ENCODE data around the gene C16orf46.

The C16orf46 gene

DNA sequence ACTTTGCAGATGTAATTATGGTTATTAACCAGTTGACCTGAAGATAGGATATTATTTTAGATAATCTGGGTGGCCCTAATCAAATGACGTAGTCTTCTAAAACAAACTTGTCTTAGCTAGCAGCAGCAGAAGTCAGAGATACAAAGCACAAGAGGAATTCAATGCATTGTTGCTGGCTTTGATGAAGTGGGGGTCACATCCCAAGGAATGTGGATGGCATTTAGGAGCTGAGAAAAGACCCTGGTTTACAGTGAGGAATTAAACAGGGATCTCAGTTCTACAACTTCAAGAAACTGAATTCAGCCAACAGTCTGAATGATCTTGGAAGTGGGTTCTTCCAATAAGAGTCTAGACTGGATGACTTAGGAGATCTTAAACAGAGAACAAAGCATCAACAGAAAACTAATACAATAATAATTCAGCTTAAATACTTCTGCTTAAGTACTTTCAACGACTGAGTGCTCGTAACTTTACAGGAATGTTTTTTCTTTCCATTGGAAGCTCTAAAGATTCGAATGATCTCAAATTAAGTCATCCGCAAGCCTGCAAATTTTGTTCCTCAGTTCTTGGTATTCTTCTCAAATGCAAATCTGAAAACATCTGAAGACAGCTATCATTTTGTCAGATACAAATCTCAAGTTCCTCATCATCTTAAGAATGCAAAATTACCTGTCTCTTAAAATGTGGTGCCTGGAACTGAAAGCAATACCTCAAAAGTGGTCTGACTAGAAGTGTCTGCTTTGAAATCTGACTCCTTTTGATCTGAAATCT lies 3.3 kb downstream of the C16orf46 start:
- no peak for DNase-seq

GRCh38 chr16:81071805-81072204 lies 5.2 kb downstream of the C16orf46 start:
- DNase-seq, result peak; percentile 55

DNA sequence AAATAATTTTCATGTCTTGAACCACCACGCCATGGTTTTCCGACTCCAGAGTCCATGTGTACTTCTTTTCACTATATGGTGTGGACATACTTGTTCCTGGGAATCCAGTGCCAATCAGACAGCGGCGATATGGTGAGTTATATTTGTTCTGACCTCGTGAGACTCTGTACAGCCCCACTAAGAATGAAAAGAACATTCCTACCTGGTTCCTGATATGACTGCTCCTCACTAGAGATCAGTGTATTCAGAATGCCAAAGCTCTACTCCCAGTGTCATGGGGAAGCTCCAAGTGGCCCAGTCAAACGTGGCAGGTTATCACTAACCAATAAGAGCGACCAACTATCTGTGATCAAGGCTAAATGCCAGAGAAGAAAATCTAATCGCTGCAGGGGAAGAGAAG lies 6.1 kb downstream of the C16orf46 start:
- no peak for DNase-seq

GRCh38 chr16:81069063-81069462 lies 8.0 kb downstream of the C16orf46 start:
- no peak for DNase-seq

- DNase-seq, result no peak
Observed at GRCh38 chr16:81067166-81067565, 9.9 kb downstream of the C16orf46 start.

- no peak for DNase-seq
Observed at GRCh38 chr16:81066681-81067080, 10.4 kb downstream of the C16orf46 start.

DNA sequence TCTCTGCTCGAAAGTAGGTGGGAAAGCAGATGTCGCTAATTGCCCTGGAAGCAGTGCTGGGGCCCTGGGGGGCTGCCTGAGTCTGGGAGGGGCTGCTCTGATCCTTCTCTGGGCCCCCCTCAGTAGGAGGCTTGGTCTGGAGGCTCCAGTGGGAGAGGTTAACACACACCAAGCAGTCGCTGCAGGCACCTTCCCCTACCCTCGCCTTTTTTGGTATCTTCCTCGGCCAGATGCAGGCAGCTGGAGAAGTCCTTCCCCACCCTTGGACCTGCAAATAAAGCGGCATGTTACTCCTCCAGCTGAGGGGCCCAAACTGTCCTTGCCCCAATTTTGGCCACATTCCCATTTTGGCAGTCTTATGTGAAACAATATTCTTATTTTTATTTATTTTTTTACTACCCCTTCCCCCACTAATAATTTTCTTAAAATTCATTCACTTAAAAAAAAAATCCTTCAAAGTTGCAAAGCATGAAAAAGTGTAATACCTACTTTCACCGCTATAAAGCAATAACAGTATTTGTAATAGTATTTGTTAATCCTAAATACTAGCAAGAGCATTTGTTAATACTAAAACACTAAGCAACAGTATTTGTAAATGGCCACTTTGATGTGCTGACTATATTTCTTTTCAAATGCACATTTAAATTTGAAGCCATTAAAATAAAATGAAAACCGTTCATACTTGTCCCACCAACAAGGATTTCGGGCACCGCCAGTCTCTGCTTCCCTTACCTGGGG lies 15.0 kb downstream of the C16orf46 start:
- DNase-seq, result no peak

GRCh38 chr16:81061307-81061640 lies 15.8 kb downstream of the C16orf46 start:
- no peak for DNase-seq

DNA sequence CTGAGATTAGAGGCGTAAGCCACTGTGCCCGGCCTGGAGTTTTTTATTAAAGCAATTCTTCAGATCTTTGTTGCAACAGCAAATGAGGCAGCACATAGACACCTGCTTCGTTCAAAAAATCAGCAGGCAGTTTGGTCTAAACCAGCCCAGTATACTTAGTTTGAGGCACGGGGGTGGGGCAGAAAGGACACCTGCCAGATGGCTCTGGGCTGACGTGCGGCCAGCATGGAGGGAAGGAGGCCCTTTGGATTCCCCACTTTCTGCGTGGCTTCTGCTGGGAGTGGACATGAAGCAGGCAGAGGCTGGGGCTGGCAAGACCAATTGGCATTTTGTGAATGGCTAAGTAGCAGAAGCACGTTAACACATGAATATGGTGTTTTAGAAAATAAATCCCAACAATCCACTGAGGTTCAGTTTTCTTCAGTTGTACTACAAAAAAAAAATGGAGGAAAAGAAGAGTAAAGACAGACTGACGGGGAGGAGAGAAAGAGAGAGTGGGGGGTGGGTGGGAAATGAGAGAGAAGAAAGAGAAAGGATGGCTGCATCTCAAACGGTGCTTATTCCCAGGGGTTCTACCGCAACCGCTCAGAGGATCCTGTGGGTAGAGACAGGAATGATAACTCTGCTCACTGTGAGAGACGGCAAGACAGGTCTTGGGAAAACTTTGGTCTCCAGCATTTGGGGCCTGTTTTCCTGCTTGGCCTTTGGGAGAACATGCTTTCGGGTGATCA lies 16.3 kb downstream of the C16orf46 start:
- no peak for DNase-seq

DNA sequence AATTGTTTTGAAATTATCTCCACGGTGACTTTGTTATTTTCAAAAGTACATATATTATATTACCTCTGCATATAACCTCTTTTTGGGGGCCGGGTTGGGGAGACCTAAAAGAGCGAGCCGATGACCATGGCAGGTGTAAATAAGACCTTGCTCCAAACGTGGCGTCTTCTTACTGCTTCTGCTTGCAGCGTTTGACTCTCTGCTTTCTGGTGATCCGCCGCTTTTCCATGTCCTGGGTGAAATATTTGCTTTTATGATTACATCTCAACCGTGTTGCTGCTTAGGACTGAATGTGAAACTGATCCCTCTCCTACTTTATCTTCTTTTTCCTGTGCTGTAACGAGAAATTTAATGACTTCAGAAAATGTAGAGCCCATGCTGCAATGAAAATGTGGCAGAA lies 23.3 kb downstream of the C16orf46 start:
- no peak for DNase-seq

GRCh38 chr16:81042821-81043220 lies 34.2 kb downstream of the C16orf46 start:
- no peak for DNase-seq

GRCh38 chr16:81041696-81042095 lies 35.3 kb downstream of the C16orf46 start:
- no peak for DNase-seq

- DNase-seq, result no peak
Observed at GRCh38 chr16:81040842-81041241, 36.2 kb downstream of the C16orf46 start.

DNA sequence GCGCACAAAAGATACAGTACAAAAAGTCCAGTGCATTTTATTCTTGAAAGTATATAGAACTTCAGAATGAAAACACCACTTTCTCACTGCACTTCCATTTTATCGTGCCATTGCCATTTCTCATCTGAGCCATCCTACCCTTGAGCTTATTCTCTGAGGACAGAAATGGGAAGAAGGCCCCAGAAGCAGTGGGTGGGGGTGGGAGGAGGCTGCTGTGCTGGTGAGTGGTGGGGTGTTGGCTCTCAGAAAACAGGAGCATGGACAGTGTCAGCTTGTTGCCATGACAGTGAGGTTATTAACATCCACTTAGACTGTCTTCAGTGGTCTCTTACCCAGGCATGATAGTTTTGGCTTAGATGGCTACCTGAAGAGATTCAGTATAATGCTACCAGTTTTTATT lies 36.9 kb downstream of the C16orf46 start:
- DNase-seq, result no peak

GRCh38 chr16:81036751-81037350 lies 40.2 kb downstream of the C16orf46 start:
- DNase-seq, result peak; percentile 6

DNA sequence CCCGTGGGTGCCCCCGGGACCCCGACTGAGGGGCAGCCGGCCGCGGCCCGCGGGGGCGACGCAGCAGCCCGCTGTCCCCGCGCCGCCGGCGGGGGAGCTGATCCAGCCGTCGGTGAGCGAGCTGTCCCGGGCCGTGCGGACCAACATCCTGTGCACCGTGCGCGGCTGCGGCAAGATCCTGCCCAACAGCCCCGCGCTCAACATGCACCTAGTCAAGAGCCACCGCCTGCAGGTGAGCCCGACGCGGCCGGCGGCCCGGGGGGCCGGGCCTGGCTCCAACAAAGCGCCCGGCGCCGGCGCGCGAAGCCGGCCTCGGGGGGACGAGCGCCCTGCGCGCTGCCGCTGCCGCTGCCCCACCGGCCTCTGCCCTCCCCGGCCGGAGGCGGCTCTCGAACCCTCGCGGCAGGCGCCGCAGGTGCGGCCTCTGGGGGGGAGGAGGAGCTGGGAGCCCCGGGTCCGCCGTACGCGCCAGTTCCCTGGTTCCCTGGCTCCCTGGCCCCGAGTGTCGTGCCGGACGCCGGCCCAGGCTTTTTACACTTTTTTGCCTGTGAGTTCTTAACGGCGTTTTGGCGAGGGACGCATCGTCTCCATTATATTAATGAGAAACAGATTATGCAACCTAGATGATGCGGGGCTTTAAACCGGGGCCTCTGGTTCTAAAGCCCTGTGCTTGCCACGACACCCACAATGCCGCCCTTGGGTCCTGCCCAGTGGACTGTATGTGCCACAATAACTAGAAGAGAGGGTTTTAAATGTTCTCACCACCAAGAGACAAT lies 40.9 kb downstream of the C16orf46 start:
- DNase-seq, result peak; percentile 48

GRCh38 chr16:81035398-81035974 lies 41.6 kb downstream of the C16orf46 start, which contains the start of gene ATMIN:
TSS of gene ATMIN (plus strand) at chr16:81035842. CDS start at chr16:81035871, 29 bp downstream.
- DNase-seq, result peak; percentile 81

DNA sequence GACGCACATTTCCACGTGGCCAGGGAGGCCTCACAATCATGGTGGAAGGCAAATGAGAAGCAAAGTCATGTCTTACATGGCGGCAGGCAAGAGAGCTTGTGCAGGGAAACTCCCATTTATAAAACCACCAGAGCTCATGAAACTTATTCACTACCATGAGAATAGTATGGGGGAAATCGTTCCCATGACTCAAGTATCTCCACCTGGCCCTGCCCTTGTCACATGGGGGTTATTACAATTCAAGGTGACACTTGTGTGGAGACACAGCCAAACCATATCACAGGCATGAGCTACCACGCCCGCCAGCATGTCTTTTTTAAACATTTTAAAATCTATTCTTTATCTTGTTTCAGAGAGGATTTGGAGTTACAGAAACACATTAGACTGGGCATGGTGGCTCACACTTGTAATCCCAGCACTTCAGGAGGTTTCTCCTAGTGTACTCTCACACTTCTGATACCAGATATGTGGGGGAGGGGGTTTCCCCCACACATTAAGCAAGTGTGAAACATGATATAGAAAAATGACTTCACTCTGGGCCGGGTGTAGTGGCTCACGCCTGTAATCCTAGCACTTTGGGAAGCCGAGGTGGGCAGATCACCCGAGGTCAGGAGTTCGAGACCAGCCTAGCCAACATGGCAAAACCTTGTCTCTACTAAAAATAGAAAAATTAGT lies 47.0 kb downstream of the C16orf46 start:
- DNase-seq, result no peak

DNA sequence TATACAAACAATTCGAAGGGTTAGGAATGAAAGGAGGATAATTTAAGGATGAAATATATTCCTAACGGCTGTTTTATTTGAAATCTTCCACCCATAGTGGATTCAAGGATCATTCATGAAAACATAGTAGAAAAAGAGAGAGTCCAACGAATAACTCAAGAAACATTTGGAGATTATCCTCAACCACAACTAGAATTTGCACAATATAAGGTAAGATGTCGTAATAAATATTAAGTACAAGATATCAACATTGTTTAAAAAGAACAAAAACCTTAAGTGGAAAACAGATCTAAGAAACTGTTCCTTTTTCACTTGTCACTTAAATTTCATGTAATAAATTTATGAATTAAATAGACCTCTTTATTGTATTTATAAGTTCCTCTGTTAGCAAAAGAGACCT lies 50.6 kb downstream of the C16orf46 start:
- no peak for DNase-seq

- no peak for DNase-seq
Observed at GRCh38 chr16:81018496-81018895, 58.5 kb downstream of the C16orf46 start.

GRCh38 chr16:81014672-81015071 lies 62.4 kb downstream of the C16orf46 start:
- no peak for DNase-seq

- no peak for DNase-seq
Observed at GRCh38 chr16:81012974-81013373, 64.1 kb downstream of the C16orf46 start.
